ENCODE measurements around the gene B4GALT5. TPM values are rescaled to one million over a fixed set of nuclear protein-coding genes. Genes with fewer than 3 reads are reported as not detected.

The B4GALT5 gene
- total RNA-seq, 1 donor from 2014 or later, result 28.0 TPM

DNA sequence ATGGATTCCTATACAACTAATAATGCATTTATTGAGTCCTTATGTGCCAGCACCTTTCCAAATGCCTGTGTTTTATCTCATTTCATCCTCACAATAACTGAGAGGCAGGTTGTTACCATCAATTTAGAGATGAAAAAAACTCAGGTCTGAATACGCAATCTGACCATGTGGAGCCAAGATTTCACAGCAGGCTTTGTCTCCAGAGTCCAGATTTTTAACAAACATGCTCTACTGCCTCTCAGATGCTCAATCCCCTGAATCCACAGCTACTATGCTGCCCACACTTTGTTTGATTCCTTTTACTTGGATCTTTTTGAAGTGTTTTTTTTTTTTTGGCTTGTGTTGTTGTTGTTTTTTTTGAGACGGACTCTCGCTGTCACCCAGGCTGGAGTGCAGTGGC, 46.8 kb downstream of the B4GALT5 start:
- no peak for DNase-seq (ENCODE audit: low spot score)
- intact Hi-C loops (cut with DNase I), result no loop called here

DNA sequence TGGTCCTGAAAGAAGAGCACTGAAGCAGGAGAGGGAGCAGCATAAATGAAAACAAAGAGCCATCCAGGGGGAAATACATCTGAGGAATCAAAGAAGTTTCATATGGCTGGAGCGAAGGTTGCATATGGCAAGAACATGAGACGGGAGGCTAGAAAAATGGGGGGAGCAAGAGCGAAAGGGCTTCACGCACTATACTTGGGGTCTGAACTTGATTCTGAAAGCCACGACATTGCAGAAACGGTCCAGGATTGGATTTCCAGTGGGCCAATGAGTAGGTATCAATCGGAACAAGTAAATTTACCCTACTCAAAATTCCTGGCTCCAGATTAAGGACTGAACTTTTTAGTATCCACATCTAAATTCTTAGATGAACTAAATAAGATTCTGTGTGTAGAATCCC, 47.9 kb downstream of the B4GALT5 start:
- DNase-seq (ENCODE audit: low spot score), result no peak
- intact Hi-C loops (cut with DNase I), result no loop called here

GRCh38 chr20:49664612-49665313, 48.9 kb downstream of the B4GALT5 start:
- no peak for DNase-seq (ENCODE audit: low spot score)
- intact Hi-C loops (cut with DNase I), result no loop called here

GRCh38 chr20:49663112-49663511, 50.6 kb downstream of the B4GALT5 start:
- DNase-seq (ENCODE audit: low spot score), result no peak
- intact Hi-C loops (cut with DNase I), result no loop called here

DNA sequence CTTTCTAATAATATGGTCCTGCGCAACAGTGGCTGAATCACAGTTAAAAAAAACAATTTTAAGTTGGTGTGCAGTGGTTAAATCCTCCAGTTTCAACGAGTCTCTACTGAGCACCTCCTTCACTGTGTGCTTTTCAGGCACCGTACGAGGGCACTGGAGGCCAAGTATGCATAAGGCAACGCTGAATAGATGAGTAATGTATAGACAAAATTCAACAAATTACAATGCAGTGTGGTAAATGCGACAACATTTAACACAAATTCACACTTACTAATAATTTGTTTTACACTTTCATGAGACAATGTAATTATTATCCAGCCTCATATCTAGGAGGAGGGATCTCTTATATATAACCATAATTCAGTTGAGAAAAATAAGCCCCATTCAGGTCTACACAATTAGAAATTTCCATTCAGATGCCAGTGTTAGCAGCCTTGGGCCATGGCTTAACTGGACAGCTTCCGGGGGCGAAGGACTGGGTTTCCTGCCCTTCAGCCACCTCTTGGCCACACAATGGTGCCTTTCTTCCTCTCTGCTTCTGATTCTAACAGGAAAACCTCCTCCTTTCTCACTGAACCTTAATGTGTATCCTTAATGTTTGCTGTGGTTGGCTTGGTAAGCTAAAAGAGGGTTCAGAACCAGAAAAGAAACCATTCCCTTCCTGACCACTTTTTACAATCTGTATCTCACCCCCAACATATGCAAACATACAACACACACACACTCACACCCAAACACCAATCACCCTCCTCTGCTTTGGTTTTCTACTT, 51.9 kb downstream of the B4GALT5 start:
- no peak for DNase-seq (ENCODE audit: low spot score)
- intact Hi-C loops (cut with DNase I), result no loop called here

GRCh38 chr20:49660912-49661311, 52.8 kb downstream of the B4GALT5 start:
- intact Hi-C loops (cut with DNase I), result no loop called here
- DNase-seq (ENCODE audit: low spot score), result no peak

DNA sequence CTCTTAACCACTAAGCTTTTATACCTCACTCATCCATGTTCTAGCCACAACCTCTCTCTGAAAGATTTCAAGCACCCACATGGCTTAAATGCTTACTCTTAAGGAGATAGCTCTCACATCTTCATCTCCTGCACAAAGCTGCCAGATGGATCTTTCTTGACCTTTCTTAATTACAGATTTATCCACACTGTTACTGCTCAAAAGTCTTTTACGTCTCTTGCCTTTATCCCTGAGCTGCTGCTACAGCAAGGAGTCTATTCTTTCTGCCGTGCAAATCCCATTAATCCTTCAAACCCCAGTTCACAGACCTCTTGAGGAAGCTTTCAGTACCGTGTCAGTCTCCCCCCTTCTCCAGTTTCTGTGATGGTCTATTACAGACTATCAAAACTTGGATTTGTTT, 54.6 kb downstream of the B4GALT5 start:
- DNase-seq (ENCODE audit: low spot score), result no peak
- intact Hi-C loops (cut with DNase I), result no loop called here

DNA sequence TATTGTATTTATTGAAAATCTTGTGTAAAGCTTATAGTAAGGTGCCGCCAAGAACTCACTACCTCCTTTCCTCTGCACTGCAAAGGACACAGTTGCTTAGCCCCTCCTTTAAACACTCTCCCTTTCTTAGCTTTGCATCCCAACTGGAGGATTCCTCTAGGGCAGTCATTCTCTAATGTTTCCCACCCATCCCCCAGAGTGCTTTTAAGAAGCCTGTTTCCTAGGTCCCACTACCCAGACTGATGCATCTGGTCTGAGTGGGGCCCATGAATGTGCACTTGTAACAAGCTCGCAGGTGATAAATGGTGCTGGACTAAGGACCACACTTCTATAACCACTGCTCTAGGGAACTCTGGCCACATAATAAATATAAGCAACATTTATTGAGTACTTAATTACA, 55.2 kb downstream of the B4GALT5 start:
- DNase-seq (ENCODE audit: low spot score), result no peak
- intact Hi-C loops (cut with DNase I), result no loop called here

- intact Hi-C loops (cut with DNase I), result no loop called here
- DNase-seq (ENCODE audit: low spot score), result no peak
Observed at GRCh38 chr20:49657118-49657901, 56.4 kb downstream of the B4GALT5 start.

- no peak for DNase-seq (ENCODE audit: low spot score)
- intact Hi-C loops (cut with DNase I), result no loop called here
Observed at GRCh38 chr20:49656304-49656703, 57.4 kb downstream of the B4GALT5 start.

DNA sequence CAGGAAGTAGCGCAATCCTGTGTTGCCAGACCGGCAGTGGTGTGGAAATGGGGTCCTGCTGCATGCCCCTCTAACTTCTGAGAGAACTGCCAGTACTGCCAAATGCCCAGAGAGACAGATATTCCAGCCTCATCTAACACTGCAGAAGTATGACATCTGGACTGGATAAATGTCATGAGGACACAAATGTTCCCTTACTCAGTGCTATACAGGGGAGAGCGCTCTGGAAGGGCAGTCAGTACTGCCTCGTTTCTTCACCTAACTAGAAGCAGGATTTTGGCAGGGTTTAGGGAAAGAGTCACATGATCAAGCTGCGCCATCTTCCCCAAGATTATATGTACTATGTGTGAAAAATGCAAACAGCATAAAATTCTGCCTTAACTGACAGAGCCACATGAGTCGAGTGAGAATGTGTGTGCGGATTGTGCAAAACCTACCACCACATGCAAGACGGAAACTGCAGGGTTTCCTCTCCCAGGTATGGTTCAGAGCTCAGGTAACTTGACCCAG, 59.7 kb downstream of the B4GALT5 start:
- intact Hi-C loops (cut with DNase I), result no loop called here
- no peak for DNase-seq (ENCODE audit: low spot score)

GRCh38 chr20:49649672-49650071, 64.0 kb downstream of the B4GALT5 start:
- intact Hi-C loops (cut with DNase I), result no loop called here
- no peak for DNase-seq (ENCODE audit: low spot score)

GRCh38 chr20:49647550-49647949, 66.1 kb downstream of the B4GALT5 start:
- intact Hi-C loops (cut with DNase I), result no loop called here

DNA sequence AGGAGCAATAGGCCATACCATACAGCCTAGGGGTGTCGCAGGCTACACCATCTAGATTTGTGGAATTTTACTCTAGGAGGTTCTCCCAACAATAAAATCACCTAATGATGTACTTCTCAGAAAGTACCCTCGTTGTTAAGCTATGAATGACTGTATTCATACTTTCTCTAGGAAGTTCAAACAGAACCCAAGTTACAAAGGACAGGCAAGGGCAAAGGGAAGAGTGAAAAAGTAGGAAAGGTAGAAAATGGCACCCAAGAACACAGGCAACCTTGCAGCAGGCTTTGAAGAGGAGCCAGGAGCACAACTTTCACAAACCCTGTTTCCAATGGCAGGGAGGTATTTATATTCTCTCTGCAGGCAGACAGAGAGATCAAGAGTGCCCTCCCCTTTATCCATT, 67.2 kb downstream of the B4GALT5 start:
- intact Hi-C loops (cut with DNase I), result no loop called here
- DNase-seq (ENCODE audit: low spot score), result no peak

More at GRCh38 chr20:49647550-49647949, 66.1 kb downstream of the B4GALT5 start:
- DNase-seq (ENCODE audit: low spot score), result no peak

- intact Hi-C loops (cut with DNase I), result no loop called here
Observed at GRCh38 chr20:49646126-49646525, 67.6 kb downstream of the B4GALT5 start.

DNA sequence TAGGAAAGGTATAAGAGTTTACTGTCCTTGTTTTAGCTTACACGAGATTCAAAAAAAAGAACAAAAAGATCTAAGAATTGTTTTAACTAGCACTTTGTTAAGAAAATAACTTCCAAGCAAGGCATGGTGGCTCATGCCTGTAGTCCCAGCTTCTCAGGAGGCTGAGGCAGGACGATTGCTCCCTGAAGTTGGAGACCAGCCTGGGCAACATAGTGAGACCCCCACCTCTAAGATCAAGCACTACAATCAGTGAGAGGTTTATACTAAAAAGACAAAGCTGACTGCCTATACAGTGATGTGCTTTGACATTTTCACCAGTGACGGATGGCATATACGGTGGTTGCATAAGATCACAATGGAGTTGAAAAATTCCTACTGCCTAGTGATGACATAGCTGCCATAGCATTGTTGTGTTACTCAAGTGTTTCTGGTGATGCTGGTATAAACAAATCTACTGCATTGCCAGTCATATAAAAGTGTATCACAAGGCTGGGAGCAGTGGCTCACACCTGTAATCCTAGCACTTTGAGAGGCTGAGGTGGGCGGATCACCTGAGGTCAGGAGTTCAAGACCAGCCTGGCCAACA, 68.6 kb downstream of the B4GALT5 start:
- intact Hi-C loops (cut with DNase I), result no loop called here
- DNase-seq (ENCODE audit: low spot score), result no peak

More at GRCh38 chr20:49646126-49646525, 67.6 kb downstream of the B4GALT5 start:
- DNase-seq (ENCODE audit: low spot score), result no peak

- intact Hi-C loops (cut with DNase I), result no loop called here
- DNase-seq (ENCODE audit: low spot score), result no peak
Observed at GRCh38 chr20:49642816-49643215, 70.9 kb downstream of the B4GALT5 start.

DNA sequence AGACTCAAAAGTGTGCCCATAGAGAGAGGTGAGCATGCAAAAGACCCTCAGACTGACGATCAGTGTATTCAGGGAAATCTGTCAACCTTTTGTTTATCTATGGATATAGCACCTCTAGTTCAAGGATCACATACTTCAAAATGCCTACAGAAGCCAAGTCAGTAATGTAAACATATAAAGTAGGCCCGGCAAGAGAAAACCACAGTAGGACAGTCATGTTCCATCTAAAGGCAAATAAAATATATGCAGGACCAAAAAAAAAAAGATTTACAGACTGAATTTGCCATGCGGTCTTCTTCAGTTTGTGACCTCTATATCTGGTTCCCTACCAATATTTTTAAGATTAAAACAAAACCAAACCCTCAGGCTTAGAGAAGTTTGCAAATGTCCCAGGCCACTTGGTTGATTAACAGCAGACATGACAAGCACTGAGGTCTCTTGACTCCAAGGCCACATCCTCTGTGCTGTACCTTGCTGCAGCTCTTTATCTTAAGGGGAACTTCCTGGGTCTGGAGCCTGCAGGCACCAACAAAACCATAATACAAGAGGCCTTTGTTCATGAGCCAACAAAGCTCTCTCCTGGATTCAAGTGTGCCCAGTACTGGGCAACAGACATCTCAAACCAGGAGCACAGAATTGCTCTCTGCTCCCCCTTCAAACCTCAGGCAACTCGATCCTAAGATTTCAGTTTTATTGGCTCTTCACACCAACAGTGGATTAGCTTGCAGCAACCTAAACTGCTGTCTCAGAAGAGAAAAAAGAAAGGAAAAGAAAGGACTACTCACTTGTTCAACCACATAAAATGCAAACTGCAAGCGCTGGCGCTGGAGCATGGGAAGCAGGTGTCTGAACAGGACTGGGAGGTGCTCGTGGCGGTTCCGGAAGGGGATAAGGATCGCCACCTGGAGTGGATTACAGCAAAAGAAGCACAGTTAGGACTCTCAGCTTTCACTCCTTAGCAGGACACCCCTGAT, 71.7 kb downstream of the B4GALT5 start:
- intact Hi-C loops (cut with DNase I), result no loop called here
- no peak for DNase-seq (ENCODE audit: low spot score)

Data from cardiac septum (tissue), 1 donor.